ENCODE data around the gene SLC4A11.

- TF ChIP-seq CTCF (IDR thresholded peaks at IDR 0.05; ENCODE audit: insufficient read depth, low read length) (no peak), POLR2AphosphoS5 (IDR thresholded peaks at IDR 0.05; ENCODE audit: low read depth) (peak; percentile 85), GABPA (IDR thresholded peaks at IDR 0.05; ENCODE audit: low read depth) (no peak), SPI1 (IDR thresholded peaks at IDR 0.05; ENCODE audit: borderline replicate concordance, low read depth) (no peak)
- TF ChIP-seq, protein P1, sequence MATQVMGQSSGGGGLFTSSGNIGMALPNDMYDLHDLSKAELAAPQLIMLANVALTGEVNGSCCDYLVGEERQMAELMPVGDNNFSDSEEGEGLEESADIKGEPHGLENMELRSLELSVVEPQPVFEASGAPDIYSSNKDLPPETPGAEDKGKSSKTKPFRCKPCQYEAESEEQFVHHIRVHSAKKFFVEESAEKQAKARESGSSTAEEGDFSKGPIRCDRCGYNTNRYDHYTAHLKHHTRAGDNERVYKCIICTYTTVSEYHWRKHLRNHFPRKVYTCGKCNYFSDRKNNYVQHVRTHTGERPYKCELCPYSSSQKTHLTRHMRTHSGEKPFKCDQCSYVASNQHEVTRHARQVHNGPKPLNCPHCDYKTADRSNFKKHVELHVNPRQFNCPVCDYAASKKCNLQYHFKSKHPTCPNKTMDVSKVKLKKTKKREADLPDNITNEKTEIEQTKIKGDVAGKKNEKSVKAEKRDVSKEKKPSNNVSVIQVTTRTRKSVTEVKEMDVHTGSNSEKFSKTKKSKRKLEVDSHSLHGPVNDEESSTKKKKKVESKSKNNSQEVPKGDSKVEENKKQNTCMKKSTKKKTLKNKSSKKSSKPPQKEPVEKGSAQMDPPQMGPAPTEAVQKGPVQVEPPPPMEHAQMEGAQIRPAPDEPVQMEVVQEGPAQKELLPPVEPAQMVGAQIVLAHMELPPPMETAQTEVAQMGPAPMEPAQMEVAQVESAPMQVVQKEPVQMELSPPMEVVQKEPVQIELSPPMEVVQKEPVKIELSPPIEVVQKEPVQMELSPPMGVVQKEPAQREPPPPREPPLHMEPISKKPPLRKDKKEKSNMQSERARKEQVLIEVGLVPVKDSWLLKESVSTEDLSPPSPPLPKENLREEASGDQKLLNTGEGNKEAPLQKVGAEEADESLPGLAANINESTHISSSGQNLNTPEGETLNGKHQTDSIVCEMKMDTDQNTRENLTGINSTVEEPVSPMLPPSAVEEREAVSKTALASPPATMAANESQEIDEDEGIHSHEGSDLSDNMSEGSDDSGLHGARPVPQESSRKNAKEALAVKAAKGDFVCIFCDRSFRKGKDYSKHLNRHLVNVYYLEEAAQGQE (IDR thresholded peaks at IDR 0.05; ENCODE audit: insufficient replicate concordance, low read depth), result no peak
Measured at GRCh38 chr20:3204124-3204794, 34.7 kb downstream of the SLC4A11 start, which contains the start of gene DDRGK1.
